GM23338 (cell line): ENCODE results near the gene KIAA0040. TPM values are rescaled to one million over a fixed set of nuclear protein-coding genes. Genes with fewer than 3 reads are reported as not detected.

ENCODE experiments used
- ATAC-seq: fragments of 200-7000 bp; cut with Tn5 transposase; 3 replicates; pipeline ENCODE4 v1.9.1; 2020
- DNase-seq: peaks from one replicate; pipeline ENCODE4 v3.0.0-alpha.2; 2015; ENCODE audit warnings: low spot score
- H2AFZ ChIP-seq: fragments of 200-600 bp; sonication (generic); 2 replicates; pipeline ENCODE4 v1.8.0; 2016; ENCODE audit warnings: antibody characterized with exemption, mild to moderate bottlenecking, moderate library complexity
- H3F3A ChIP-seq: fragments of 200-600 bp; sonication (generic); replicated peaks from 2 replicates; pipeline ENCODE4 v1.8.0; 2017; ENCODE audit warnings: antibody characterized with exemption, mixed run types, low read depth
- H3K27ac ChIP-seq: fragments of 200-600 bp; sonication (generic); 2 replicates; pipeline ENCODE4 v1.6.1; 2016; ENCODE audit warnings: low read depth
- H3K27me3 ChIP-seq: fragments of 200-600 bp; sonication (generic); 2 replicates; pipeline ENCODE4 v1.8.0; 2016; ENCODE audit warnings: mild to moderate bottlenecking, mixed run types, moderate library complexity; ENCODE audit not compliant: insufficient read depth
- H3K36me3 ChIP-seq: fragments of 200-600 bp; sonication (generic); 2 replicates; pipeline ENCODE4 v1.8.0; 2016; ENCODE audit warnings: mild to moderate bottlenecking; ENCODE audit not compliant: insufficient read depth
- H3K4me1 ChIP-seq: fragments of 200-600 bp; sonication (generic); 2 replicates; pipeline ENCODE4 v1.8.0; 2016; ENCODE audit warnings: mild to moderate bottlenecking, moderate library complexity; ENCODE audit not compliant: insufficient read depth
- H3K4me2 ChIP-seq: fragments of 200-600 bp; sonication (generic); 2 replicates; pipeline ENCODE4 v1.7.1; 2017; ENCODE audit warnings: mixed run types
- H3K4me3 ChIP-seq: fragments of 200-600 bp; sonication (generic); 2 replicates; pipeline ENCODE4 v1.6.1; 2016; ENCODE audit warnings: mixed run types
- H3K79me2 ChIP-seq: fragments of 200-600 bp; sonication (generic); replicated peaks from 2 replicates; pipeline ENCODE4 v1.8.0; 2017; ENCODE audit warnings: mild to moderate bottlenecking; ENCODE audit not compliant: insufficient read depth
- H3K9me2 ChIP-seq: fragments of 200-600 bp; sonication (generic); 2 replicates; pipeline ENCODE4 v1.8.0; 2017; ENCODE audit not compliant: insufficient read depth
- H4K20me1 ChIP-seq: fragments of 200-600 bp; sonication (generic); replicated peaks from 2 replicates; pipeline ENCODE4 v1.8.0; 2017; ENCODE audit warnings: mild to moderate bottlenecking; ENCODE audit not compliant: insufficient read depth
- H3K27ac Mint-ChIP-seq: 2 replicates; pipeline ENCODE4 v1.8.0; 2020; ENCODE audit warnings: inconsistent platforms, mild to moderate bottlenecking, moderate library complexity, mixed read lengths
- H3K27me3 Mint-ChIP-seq: 3 replicates; pipeline ENCODE4 v1.8.0; 2022; ENCODE audit warnings: low read depth, mild to moderate bottlenecking, moderate library complexity, mixed read lengths, inconsistent platforms; ENCODE audit not compliant: insufficient read depth, poor library complexity
- H3K36me3 Mint-ChIP-seq: 3 replicates; pipeline ENCODE4 v1.8.0; 2021; ENCODE audit warnings: low read depth, mild to moderate bottlenecking, inconsistent platforms, moderate library complexity, mixed read lengths
- H3K4me1 Mint-ChIP-seq: 3 replicates; pipeline ENCODE4 v1.8.0; 2020; ENCODE audit warnings: mild to moderate bottlenecking, inconsistent platforms, mixed read lengths
- H3K4me3 Mint-ChIP-seq: 3 replicates; pipeline ENCODE4 v1.8.0; 2021; ENCODE audit warnings: moderate library complexity, mild to moderate bottlenecking, inconsistent platforms, mixed read lengths
- H3K9me3 Mint-ChIP-seq: 3 replicates; pipeline ENCODE4 v1.8.0; 2020; ENCODE audit warnings: moderate library complexity, mild to moderate bottlenecking, inconsistent platforms, mixed read lengths
- CTCF ChIP-seq, 2 experiments: fragments of 200-600 bp in 1 of 2; sonication (generic) in 1 of 2; conservative IDR thresholded peaks; 2 replicates each; pipeline versions ENCODE4 v1.5.1 to v1.6.1; 2016 to 2017; ENCODE audit warnings: antibody characterized with exemption in 2 of 2, low read depth in 2 of 2, mild to moderate bottlenecking in 2 of 2, moderate library complexity in 1 of 2
- EZH2phosphoT487 ChIP-seq: fragments of 200-600 bp; sonication (generic); IDR thresholded peaks from one replicate; pipeline ENCODE4 v1.8.1; 2018; ENCODE audit warnings: antibody characterized with exemption; ENCODE audit not compliant: unreplicated experiment
- JUNB ChIP-seq: IDR thresholded peaks from one replicate; pipeline ENCODE4 v1.6.1; 2016; ENCODE audit warnings: antibody characterized with exemption; ENCODE audit not compliant: unreplicated experiment
- ZNF331 ChIP-seq: fragments of 250-450 bp; sonication (Bioruptor Pico); IDR thresholded peaks from 2 replicates; pipeline ENCODE4 v1.5.0; 2020; ENCODE audit warnings: low read depth, mild to moderate bottlenecking, moderate library complexity
- polyA plus RNA-seq: library from polyadenylated mRNA; unstranded; fragments of >200 nt; fragmentation: Nextera tagmentation; extraction: Ambion mirVana; gene quantifications from 2 replicates; pipeline ENCODE4 v1.2.1, GENCODE V29; 2016
- total RNA-seq: library from RNA; depleted of rRNA; stranded (reverse); fragments of >200 nt; shearing (Covaris generic); gene quantifications from 2 replicates; pipeline ENCODE4 v1.2.3, GENCODE V29; 2014
- TF ChIP-seq, protein P1 (sequence below): fragments of 250-450 bp; sonication (Bioruptor Pico); IDR thresholded peaks from 2 replicates; pipeline ENCODE4 v1.5.0; 2020; ENCODE audit warnings: mild to moderate bottlenecking, moderate library complexity

Gene KIAA0040
- total and polyA plus RNA-seq, 2 experiments from 2014 or later, result 7.0 to 11.9 TPM

GRCh38 chr1:175179837-175180590 lies 12.6 kb downstream of the KIAA0040 start:
- H3K9me3 Mint-ChIP-seq, result no peaks in the 10 kb centered on the region
- H3K4me2 ChIP-seq, result no peak overlapping the region
- H2AFZ ChIP-seq, result no peak overlapping the region
- no peak overlapping the region for H3K27ac Mint-ChIP-seq
- no peak for ATAC-seq
- no peaks in the 10 kb centered on the region for H3K79me2 ChIP-seq
- H3F3A ChIP-seq, result no peaks in the 10 kb centered on the region
- H3K27me3 ChIP-seq, result no peaks in the 10 kb centered on the region
- TF ChIP-seq ZNF331, result no peak
- no peak for TF ChIP-seq EZH2phosphoT487
- no peak for TF ChIP-seq CTCF (conservative IDR thresholded peaks at IDR 0.05; ENCODE audit: low read depth in 2 of 2)
- TF ChIP-seq JUNB, result no peak
- DNase-seq, result no peak
- H3K36me3 ChIP-seq, result no peaks in the 10 kb centered on the region
- no peaks in the 10 kb centered on the region for H4K20me1 ChIP-seq
- H3K9me2 ChIP-seq, result no peaks in the 10 kb centered on the region
- H3K27ac ChIP-seq, result no peak overlapping the region
- H3K4me1 Mint-ChIP-seq, result peaks cover 10% of the 10 kb centered on the region
- H3K27me3 Mint-ChIP-seq, result peaks cover 8% of the 10 kb centered on the region
- H3K4me3 ChIP-seq, result no peak overlapping the region
- H3K36me3 Mint-ChIP-seq, result no peaks in the 10 kb centered on the region; the same call in 2 of the 3 replicates
- H3K4me1 ChIP-seq, result peaks cover 5% of the 10 kb centered on the region; the same call in 1 of the 2 replicates
- H3K4me3 Mint-ChIP-seq, result no peak overlapping the region

- Histone ChIP-seq H3K4me3 (no peak overlapping the region), H3K4me2 (no peak overlapping the region), H4K20me1 (no peaks in the 10 kb centered on the region), H3K79me2 (no peaks in the 10 kb centered on the region), H3F3A (no peaks in the 10 kb centered on the region), H3K4me1 (no peaks in the 10 kb centered on the region), H3K36me3 (no peaks in the 10 kb centered on the region), H3K27me3 (no peaks in the 10 kb centered on the region), H2AFZ (no peak overlapping the region), H3K27ac (no peak overlapping the region), H3K9me2 (no peaks in the 10 kb centered on the region)
- DNase-seq (no peak), ATAC-seq (no peak)
- Mint-ChIP-seq H3K9me3 (no peaks in the 10 kb centered on the region), H3K27ac (no peak overlapping the region), H3K4me3 (no peak overlapping the region), H3K27me3 (peaks cover 5% of the 10 kb centered on the region), H3K36me3 (no peaks in the 10 kb centered on the region; the same call in 2 of the 3 replicates), H3K4me1 (peaks cover 5% of the 10 kb centered on the region)
- no peak for TF ChIP-seq EZH2phosphoT487
These were observed 14.1 kb downstream of the KIAA0040 start for GRCh38 chr1:175178456-175178855.

GRCh38 chr1:175178056-175178455 lies 14.5 kb downstream of the KIAA0040 start:
- H3K27me3 ChIP-seq, result no peaks in the 10 kb centered on the region
- H4K20me1 ChIP-seq, result no peaks in the 10 kb centered on the region
- no peak overlapping the region for H3K4me2 ChIP-seq
- Mint-ChIP-seq H3K27me3 (peaks cover 5% of the 10 kb centered on the region), H3K4me3 (no peak overlapping the region), H3K36me3 (no peaks in the 10 kb centered on the region; the same call in 2 of the 3 replicates), H3K9me3 (no peaks in the 10 kb centered on the region), H3K27ac (no peak overlapping the region), H3K4me1 (peaks cover under 1% of the 10 kb centered on the region)
- H3F3A ChIP-seq, result no peaks in the 10 kb centered on the region
- H3K4me3 ChIP-seq, result no peak overlapping the region
- H3K36me3 ChIP-seq, result no peaks in the 10 kb centered on the region
- H3K9me2 ChIP-seq, result no peaks in the 10 kb centered on the region
- TF ChIP-seq, protein P1, sequence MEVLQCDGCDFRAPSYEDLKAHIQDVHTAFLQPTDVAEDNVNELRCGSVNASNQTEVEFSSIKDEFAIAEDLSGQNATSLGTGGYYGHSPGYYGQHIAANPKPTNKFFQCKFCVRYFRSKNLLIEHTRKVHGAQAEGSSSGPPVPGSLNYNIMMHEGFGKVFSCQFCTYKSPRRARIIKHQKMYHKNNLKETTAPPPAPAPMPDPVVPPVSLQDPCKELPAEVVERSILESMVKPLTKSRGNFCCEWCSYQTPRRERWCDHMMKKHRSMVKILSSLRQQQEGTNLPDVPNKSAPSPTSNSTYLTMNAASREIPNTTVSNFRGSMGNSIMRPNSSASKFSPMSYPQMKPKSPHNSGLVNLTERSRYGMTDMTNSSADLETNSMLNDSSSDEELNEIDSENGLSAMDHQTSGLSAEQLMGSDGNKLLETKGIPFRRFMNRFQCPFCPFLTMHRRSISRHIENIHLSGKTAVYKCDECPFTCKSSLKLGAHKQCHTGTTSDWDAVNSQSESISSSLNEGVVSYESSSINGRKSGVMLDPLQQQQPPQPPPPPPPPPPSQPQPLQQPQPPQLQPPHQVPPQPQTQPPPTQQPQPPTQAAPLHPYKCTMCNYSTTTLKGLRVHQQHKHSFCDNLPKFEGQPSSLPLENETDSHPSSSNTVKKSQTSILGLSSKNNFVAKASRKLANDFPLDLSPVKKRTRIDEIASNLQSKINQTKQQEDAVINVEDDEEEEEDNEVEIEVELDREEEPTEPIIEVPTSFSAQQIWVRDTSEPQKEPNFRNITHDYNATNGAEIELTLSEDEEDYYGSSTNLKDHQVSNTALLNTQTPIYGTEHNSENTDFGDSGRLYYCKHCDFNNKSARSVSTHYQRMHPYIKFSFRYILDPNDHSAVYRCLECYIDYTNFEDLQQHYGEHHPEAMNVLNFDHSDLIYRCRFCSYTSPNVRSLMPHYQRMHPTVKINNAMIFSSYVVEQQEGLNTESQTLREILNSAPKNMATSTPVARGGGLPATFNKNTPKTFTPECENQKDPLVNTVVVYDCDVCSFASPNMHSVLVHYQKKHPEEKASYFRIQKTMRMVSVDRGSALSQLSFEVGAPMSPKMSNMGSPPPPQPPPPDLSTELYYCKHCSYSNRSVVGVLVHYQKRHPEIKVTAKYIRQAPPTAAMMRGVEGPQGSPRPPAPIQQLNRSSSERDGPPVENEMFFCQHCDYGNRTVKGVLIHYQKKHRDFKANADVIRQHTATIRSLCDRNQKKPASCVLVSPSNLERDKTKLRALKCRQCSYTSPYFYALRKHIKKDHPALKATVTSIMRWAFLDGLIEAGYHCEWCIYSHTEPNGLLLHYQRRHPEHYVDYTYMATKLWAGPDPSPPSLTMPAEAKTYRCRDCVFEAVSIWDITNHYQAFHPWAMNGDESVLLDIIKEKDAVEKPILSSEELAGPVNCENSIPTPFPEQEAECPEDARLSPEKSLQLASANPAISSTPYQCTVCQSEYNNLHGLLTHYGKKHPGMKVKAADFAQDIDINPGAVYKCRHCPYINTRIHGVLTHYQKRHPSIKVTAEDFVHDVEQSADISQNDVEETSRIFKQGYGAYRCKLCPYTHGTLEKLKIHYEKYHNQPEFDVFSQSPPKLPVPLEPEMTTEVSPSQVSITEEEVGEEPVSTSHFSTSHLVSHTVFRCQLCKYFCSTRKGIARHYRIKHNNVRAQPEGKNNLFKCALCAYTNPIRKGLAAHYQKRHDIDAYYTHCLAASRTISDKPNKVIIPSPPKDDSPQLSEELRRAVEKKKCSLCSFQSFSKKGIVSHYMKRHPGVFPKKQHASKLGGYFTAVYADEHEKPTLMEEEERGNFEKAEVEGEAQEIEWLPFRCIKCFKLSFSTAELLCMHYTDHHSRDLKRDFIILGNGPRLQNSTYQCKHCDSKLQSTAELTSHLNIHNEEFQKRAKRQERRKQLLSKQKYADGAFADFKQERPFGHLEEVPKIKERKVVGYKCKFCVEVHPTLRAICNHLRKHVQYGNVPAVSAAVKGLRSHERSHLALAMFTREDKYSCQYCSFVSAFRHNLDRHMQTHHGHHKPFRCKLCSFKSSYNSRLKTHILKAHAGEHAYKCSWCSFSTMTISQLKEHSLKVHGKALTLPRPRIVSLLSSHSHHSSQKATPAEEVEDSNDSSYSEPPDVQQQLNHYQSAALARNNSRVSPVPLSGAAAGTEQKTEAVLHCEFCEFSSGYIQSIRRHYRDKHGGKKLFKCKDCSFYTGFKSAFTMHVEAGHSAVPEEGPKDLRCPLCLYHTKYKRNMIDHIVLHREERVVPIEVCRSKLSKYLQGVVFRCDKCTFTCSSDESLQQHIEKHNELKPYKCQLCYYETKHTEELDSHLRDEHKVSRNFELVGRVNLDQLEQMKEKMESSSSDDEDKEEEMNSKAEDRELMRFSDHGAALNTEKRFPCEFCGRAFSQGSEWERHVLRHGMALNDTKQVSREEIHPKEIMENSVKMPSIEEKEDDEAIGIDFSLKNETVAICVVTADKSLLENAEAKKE, result no peak
- TF ChIP-seq CTCF (conservative IDR thresholded peaks at IDR 0.05; ENCODE audit: low read depth in 2 of 2), result peak in 1 of 2 experiments; percentile 16; a peak in 1 of 4 replicates
- DNase-seq (peak; percentile 18), ATAC-seq (peak; percentile 61)
- H2AFZ ChIP-seq, result no peak overlapping the region
- no peak overlapping the region for H3K27ac ChIP-seq
- no peaks in the 10 kb centered on the region for H3K4me1 ChIP-seq
- H3K79me2 ChIP-seq, result no peaks in the 10 kb centered on the region
